Memory B cell (primary cell): Measurements from ENCODE around the gene SNX21.

ENCODE experiments used
- ATAC-seq: fragments of 150-1000 bp; cut with Tn5 transposase; 2 replicates; pipeline ENCODE4 v1.10.0; 2021; ENCODE audit warnings: low read depth, mild to moderate bottlenecking, moderate library complexity
- DNase-seq, 2 donors: peaks; one replicate each; pipeline ENCODE4 v3.0.0; 2022; ENCODE audit warnings: low spot score in 2 of 2
- H3K27ac Mint-ChIP-seq: one replicate; pipeline ENCODE4 v1.8.0; 2022; ENCODE audit warnings: mild to moderate bottlenecking, moderate library complexity, mixed read lengths
- H3K27me3 Mint-ChIP-seq: one replicate; pipeline ENCODE4 v1.8.0; 2022; ENCODE audit warnings: mixed read lengths
- H3K36me3 Mint-ChIP-seq: one replicate; pipeline ENCODE4 v1.8.0; 2022; ENCODE audit warnings: mild to moderate bottlenecking, mixed read lengths
- H3K4me1 Mint-ChIP-seq: one replicate; pipeline ENCODE4 v1.8.0; 2022; ENCODE audit warnings: mixed read lengths
- H3K4me3 Mint-ChIP-seq: one replicate; pipeline ENCODE4 v1.8.0; 2022; ENCODE audit warnings: mild to moderate bottlenecking, moderate library complexity, mixed read lengths
- H3K9me3 Mint-ChIP-seq: one replicate; pipeline ENCODE4 v1.8.0; 2022; ENCODE audit warnings: mixed read lengths

The SNX21 gene

DNA sequence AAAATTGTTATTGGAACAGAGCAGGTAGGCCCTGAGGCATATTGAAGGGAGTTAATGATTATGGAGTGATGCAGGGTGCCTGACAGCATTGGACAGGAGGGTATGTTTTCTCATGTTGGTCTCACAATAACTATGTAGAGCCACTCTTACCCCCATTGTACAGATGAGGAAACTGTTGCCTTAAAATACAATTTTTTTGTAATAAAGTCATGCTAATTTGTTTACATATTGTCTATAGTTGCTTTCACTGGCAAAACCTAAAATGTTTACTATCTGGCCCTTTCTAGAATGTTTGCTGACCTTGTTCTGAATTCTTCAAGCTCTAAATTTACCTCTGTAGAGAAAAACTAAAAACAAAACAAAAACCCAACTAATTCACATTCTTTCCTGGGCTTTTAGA is 17.9 kb downstream of the SNX21 start:
- H3K4me1 Mint-ChIP-seq: peaks cover 2% of the 10 kb centered on the region
- no peaks in the 10 kb centered on the region for H3K27me3 Mint-ChIP-seq
- no peak overlapping the region for H3K4me3 Mint-ChIP-seq
- no peak overlapping the region for H3K27ac Mint-ChIP-seq
- DNase-seq (no peak), ATAC-seq (no peak)
- H3K9me3 Mint-ChIP-seq: no peaks in the 10 kb centered on the region
- H3K36me3 Mint-ChIP-seq: peaks cover 9% of the 10 kb centered on the region

DNA sequence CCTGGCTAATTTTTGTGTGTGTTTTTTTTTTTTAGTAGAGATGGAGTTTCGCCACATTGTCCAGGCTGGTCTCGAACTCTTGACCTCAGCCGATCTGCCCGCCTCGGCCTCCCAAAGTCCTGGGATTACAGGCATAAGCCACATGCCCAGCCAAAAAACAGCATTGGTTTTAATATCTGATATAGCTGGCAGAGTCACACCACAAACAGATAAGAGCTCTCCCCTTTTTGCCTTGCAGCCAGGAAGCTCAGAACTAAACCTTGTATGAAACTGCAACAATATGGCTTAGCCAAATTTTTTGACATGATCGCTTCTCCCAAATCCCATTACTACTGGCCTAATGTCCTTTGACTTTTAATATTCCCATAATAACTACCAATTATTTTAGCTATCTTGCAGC is 18.7 kb downstream of the SNX21 start:
- H3K4me3 Mint-ChIP-seq: no peak overlapping the region
- DNase-seq (no peak), ATAC-seq (no peak)
- peaks cover 9% of the 10 kb centered on the region for H3K36me3 Mint-ChIP-seq
- no peaks in the 10 kb centered on the region for H3K9me3 Mint-ChIP-seq
- no peaks in the 10 kb centered on the region for H3K27me3 Mint-ChIP-seq
- H3K27ac Mint-ChIP-seq: no peak overlapping the region
- H3K4me1 Mint-ChIP-seq: peaks cover 2% of the 10 kb centered on the region

DNA sequence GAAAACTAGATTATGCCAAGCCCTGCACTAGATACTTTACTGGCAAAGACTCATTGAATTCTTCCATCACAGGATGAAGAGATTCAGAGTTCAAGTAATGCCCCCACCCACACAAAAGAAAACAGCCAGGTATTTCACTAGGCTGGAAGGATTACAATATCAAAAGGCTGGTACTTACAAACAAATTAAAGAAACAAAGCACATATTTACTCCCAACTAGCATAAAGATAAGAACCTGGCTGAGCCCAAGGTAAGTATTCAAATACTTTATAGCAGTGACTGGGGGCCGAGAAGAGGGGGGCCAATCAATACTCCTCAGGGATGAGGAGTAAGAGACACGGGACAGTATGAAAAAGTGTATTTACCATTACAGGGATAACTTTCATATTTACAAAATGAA is 19.9 kb downstream of the SNX21 start:
- H3K4me1 Mint-ChIP-seq: peaks cover 8% of the 10 kb centered on the region
- DNase-seq (no peak), ATAC-seq (no peak)
- H3K27ac Mint-ChIP-seq: no peak overlapping the region
- H3K27me3 Mint-ChIP-seq: no peaks in the 10 kb centered on the region
- H3K9me3 Mint-ChIP-seq: no peaks in the 10 kb centered on the region
- peaks cover 8% of the 10 kb centered on the region for H3K36me3 Mint-ChIP-seq
- no peak overlapping the region for H3K4me3 Mint-ChIP-seq

DNA sequence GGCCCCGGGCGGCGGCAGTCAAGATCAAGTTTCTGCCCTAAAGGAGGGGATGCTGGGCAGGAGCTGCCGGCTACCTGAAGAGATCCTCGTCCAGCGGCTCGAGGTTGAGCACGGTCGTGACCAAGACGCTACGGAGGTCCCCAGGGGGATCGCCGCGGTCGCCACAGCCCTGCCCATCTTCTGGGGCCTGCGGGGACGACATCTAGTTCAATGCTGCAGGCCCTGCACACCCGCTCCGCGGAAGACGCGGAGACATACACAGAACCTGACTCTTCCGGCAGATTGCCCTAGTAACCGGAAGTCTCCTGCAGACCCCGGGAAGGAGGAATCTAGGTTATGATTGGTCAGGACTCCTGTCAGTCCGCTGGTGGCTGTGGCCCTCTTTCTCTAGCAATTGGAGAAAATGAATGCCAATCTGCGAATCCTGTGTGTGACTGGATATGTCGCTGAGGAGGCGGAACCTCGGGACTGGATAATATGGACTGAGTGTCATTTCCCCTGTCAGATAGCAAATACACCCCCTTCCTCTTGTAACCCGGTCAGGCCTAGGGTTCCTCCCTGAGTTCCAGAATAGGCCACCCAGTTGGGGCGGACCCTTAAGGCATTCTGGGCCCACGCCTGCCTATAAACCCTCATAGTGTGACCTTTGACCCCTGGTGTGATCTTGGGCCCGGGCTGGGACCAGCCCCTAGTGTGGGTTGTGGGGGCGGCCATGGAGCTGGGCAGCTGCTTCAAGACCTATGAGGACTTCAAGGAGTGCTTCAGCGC is 23.7 kb downstream of the SNX21 start, which contains the start of the genes ACOT8 and ZSWIM3:
Gene ACOT8, minus strand, starts transcription at position 279 of the 768 bp plus-strand sequence. Its CDS starts 77 bp downstream, at position 202.
Gene ZSWIM3, plus strand, starts transcription at position 501 of the 768 bp plus-strand sequence. Its CDS starts 212 bp downstream, at position 713.
- H3K27ac Mint-ChIP-seq: peak within 1 kb of the TSS; percentile 93
- peaks cover 13% of the 10 kb centered on the region for H3K4me1 Mint-ChIP-seq
- DNase-seq: peak; percentile 79 to 96
- H3K4me3 Mint-ChIP-seq: peak within 1 kb of the TSS; percentile 96
- peak; percentile 96 for ATAC-seq
- H3K27me3 Mint-ChIP-seq: no peaks in the 10 kb centered on the region
- H3K36me3 Mint-ChIP-seq: peaks cover 4% of the 10 kb centered on the region
- H3K9me3 Mint-ChIP-seq: no peaks in the 10 kb centered on the region

DNA sequence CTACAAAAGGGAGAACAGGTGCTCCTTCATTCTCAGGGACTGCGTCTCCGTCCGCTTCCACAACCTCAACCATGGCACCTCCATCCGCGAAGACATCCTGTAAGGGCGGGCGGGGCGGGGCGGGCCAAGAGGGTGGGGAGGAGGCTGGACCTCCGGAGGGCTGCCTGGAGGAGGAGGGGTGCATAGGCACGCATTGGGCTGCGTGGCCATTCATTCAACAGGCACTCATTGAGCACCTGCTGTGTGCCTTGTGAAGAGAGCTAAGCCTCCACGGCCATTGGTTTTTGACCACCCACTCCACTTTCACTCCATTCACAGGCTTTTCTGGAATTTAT is 24.2 kb downstream of the SNX21 start:
- H3K4me3 Mint-ChIP-seq: peak overlapping the region; percentile 96
- DNase-seq: no peak
- H3K4me1 Mint-ChIP-seq: peaks cover 13% of the 10 kb centered on the region

DNA sequence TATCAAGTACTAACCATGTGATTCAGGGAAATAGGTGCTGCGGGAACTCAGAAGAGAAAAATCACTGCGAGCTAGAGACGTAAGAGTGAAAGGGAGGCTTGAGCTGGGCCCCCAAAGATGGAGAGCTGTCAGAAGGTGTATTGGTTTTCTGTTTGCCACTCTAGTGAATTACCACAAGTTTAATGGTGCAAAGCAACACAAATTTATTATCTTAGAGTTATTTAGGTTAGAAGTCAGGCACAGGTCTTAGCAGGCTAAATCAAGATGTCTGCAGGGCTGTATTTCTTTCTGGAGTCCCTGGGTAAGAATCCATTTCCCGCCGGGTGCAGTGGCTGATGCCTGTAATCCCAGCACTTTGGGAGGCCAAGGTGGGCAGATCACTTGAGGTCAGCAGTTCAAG is 26.3 kb downstream of the SNX21 start:
- H3K9me3 Mint-ChIP-seq: no peaks in the 10 kb centered on the region
- H3K36me3 Mint-ChIP-seq: peaks cover 3% of the 10 kb centered on the region
- no peak overlapping the region for H3K4me3 Mint-ChIP-seq
- no peak for DNase-seq
- peaks cover 16% of the 10 kb centered on the region for H3K4me1 Mint-ChIP-seq
- H3K27ac Mint-ChIP-seq: no peak overlapping the region
- no peak for ATAC-seq
- no peaks in the 10 kb centered on the region for H3K27me3 Mint-ChIP-seq

More for the DNA sequence above, 24.2 kb downstream of the SNX21 start:
- Mint-ChIP-seq H3K27ac (peak overlapping the region; percentile 93), H3K36me3 (peaks cover 2% of the 10 kb centered on the region), H3K9me3 (no peaks in the 10 kb centered on the region), H3K27me3 (no peaks in the 10 kb centered on the region)
- peak; percentile 9 for ATAC-seq

DNA sequence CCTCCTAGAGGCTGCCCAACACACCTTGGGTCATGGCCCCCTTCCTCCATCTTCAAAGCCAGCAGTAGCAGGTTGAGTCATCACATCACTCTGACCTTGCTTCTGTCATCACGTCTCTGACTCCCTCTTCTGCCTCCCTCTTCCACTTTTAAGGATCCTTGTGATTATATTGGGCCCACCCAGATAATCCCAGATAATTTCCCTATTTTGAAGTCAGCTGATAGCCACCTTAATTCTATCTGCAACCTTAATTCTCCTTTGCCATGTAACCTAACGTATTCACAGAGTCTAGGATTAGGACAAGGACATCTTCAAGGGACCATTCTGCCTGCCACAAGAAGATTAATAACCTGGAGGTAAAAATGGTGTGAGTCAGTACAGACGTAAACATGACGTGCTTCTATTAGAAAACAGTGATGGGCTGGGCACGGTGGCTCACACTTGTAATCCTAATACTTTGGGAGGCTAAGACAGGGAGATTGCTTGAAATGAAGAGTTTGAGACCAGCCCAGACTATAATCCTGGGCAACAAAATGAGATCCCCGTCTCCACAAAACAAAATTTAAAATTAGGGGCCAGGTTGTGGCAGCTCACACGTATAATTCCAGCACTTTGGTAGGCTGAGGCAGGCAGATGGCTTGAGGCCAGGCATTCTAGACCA is 27.1 kb downstream of the SNX21 start:
- no peak overlapping the region for H3K4me3 Mint-ChIP-seq

DNA sequence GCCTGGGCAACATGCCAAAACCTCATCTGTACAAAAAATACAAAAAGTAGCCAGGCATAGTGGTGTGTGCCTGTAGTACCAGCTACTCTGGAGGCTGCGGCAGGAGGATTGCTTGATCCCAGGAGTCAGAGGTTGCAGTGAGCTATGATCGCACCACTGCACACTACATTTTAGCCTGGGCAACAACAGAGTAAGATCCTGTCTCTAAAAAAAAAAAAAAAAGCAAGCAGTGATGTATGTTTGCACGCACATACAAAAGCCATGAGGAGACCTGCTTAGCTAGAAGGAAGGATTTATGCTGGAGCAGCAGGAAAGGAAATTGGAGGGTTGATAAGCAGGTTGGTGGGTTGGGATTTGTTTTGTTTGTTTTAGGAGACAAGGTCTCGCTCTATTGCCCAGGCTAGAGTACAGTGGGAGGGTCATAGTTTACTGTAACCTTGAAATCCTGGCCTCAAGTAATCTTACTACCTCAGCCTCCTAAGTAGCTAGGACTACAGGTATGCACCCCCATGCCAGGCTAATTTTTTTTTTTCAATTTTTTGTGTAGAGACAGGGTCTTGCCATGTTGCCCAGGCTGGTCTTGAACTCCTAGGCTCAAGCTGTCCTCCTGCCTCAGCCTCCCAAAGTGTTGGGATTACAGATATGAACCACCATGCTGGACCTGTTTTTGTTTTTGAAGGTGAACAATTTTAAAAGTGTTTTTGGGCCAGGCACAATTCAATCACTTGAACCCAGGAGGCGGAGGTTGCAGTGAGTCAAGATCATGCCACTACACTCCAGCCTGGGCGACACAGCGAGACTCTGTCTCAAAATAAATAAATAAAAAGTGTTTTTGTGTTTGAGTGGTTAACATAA is 27.8 kb downstream of the SNX21 start:
- Mint-ChIP-seq H3K27me3 (no peaks in the 10 kb centered on the region), H3K9me3 (no peaks in the 10 kb centered on the region)

More for the DNA sequence above, 27.1 kb downstream of the SNX21 start:
- DNase-seq (no peak), ATAC-seq (no peak)
- Mint-ChIP-seq H3K27me3 (no peaks in the 10 kb centered on the region), H3K36me3 (peaks cover 3% of the 10 kb centered on the region), H3K4me1 (peaks cover 16% of the 10 kb centered on the region), H3K27ac (no peak overlapping the region), H3K9me3 (no peaks in the 10 kb centered on the region)

DNA sequence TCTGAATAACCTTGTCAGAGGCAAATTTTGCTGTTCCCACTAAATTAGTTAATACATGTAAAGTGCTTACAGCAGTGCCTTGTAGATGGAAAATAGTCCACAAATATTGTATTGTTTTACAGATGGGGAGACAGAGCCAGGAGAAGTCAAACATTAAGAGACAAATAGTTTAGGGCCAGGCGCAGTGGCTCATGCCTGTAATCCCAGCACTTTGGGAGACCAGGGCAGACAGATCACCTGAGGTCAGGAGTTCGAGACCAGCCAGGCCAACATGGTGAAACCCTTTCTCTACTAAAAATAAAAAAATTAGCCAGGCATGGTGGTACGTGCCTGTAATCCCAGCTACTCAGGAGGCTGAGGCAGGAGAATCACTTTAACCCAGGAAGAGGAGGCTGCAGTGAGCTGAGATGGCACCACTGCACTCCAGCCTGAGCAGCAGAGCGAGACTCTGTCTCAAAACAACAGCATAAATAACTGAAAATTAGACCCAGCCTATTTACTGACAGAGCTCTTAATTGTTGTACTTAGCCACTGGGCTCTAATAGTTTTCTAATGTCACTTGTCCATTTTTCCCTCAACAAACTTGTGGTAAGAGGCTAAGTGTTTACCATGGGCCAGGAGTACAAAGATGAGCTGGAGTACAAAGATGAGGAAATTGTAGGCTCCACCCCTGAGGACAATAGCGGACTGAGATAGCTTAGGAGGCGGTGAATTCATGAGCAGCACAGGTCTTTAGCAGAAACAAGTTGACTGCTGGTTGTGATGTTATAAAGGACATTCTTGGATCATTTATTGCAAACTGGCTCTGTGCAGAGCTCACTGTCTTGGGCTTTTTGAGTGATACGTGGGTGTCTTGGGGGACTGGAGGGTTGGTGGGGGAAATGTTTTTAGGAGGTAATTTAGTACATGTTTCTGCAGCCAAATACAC is 30.2 kb downstream of the SNX21 start:
- peaks cover 10% of the 10 kb centered on the region for H3K4me1 Mint-ChIP-seq
- DNase-seq (no peak), ATAC-seq (no peak)
- no peak overlapping the region for H3K27ac Mint-ChIP-seq
- H3K4me3 Mint-ChIP-seq: no peak overlapping the region
- H3K9me3 Mint-ChIP-seq: no peaks in the 10 kb centered on the region
- H3K36me3 Mint-ChIP-seq: peaks cover 3% of the 10 kb centered on the region
- H3K27me3 Mint-ChIP-seq: no peaks in the 10 kb centered on the region

More for the DNA sequence above, 27.8 kb downstream of the SNX21 start:
- peaks cover 3% of the 10 kb centered on the region for H3K36me3 Mint-ChIP-seq
- H3K4me3 Mint-ChIP-seq: no peak overlapping the region
- H3K4me1 Mint-ChIP-seq: peaks cover 16% of the 10 kb centered on the region
- DNase-seq (no peak), ATAC-seq (no peak)
- H3K27ac Mint-ChIP-seq: no peak overlapping the region

DNA sequence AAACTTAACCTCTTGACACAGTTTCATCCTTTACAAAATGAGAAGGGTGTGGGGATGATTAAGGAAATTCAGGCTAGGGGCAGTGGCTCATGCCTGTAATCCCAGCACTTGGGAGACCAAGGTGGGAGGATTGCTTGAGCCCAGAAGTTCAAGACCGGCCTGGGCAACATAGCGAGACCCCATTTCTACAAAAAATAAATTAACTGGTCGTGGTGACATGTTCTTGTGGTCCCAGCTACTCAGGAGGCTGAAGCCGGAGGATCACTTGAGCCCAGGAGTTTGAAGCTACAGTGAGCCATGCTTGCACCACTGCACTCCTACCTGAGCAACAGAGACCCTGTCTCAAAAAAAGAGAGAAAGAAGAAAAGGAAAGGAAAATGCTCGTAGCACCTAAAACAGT is 32.9 kb downstream of the SNX21 start:
- H3K4me3 Mint-ChIP-seq: no peak overlapping the region
- no peak for DNase-seq
- peaks cover 5% of the 10 kb centered on the region for H3K4me1 Mint-ChIP-seq
- peaks cover 3% of the 10 kb centered on the region for H3K36me3 Mint-ChIP-seq
- ATAC-seq: no peak
- no peak overlapping the region for H3K27ac Mint-ChIP-seq
- no peaks in the 10 kb centered on the region for H3K27me3 Mint-ChIP-seq
- no peaks in the 10 kb centered on the region for H3K9me3 Mint-ChIP-seq

DNA sequence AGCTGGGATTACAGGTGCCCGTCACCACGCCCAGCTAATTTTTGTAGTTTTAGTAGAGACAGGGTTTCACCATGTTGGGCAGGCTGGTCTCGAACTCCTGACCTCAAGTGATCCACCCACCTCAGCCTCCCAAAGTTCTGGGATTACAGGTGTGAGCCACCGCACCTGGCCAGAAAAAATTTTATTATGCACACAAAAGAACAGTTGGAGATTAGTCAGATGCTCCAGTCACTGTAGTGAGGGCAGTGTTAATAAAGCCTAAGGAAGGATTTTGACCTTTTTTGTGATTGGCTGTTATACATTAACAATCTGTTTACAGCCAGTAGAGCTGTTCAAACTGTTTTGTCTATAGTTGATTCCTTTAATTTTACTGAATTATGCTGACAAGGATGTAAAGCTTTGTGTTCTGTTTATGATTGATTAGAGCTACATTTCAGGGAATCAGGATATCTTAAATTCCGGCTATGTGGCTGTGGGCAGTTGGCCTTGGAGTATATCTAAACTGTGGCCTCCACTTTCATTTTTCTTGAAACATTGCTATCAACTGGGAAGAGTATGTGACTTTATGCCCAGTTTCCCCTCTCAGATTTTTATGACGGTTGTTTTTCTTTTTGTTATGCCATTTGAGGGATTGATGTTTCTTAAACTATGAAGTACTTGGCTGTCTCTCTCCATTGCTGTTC is 33.7 kb downstream of the SNX21 start:
- Mint-ChIP-seq H3K27me3 (no peaks in the 10 kb centered on the region), H3K9me3 (no peaks in the 10 kb centered on the region), H3K4me1 (peaks cover 6% of the 10 kb centered on the region), H3K4me3 (no peak overlapping the region), H3K36me3 (peaks cover 4% of the 10 kb centered on the region), H3K27ac (no peak overlapping the region)
- ATAC-seq (no peak), DNase-seq (no peak)

DNA sequence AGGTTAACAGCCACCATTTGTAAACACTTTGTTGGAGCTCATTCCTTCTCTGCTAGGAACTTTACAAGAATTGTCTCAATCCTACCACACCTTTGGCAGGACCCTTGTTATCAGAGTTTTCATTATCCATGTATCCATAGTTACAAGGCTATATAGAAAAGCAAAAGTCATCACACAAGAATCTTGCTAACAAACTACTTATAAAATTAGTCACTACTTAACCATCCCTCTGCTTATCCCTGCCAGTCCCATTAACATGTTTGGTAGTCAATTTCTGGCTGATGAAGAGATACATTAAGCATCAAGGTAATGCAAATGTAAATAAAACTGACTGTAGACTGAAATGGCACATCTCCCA is 34.2 kb downstream of the SNX21 start:
- H3K36me3 Mint-ChIP-seq: peaks cover 6% of the 10 kb centered on the region

DNA sequence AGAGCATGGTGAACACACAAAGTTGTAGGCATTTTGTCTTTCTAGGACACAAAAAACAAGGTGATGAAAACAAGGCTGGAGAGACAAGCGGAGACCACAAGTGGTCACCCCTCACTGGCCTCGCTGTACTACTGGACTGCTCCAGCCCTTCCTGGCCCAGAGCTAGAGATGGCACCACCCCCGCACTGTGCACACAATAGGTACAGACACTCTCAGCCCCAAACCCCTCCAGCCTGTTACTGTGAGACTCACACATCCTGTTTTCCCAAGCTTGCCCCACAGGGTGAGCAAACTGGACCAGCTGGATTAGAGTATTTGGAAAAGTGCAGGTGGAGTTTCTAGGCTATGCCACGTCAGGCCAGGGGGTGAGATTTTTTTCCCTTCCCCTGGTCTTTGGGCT is 39.0 kb downstream of the SNX21 start:
- H3K27ac Mint-ChIP-seq: no peak overlapping the region
- peaks cover 6% of the 10 kb centered on the region for H3K36me3 Mint-ChIP-seq
- no peak overlapping the region for H3K4me3 Mint-ChIP-seq
- H3K27me3 Mint-ChIP-seq: no peaks in the 10 kb centered on the region
- no peak for ATAC-seq
- H3K4me1 Mint-ChIP-seq: peaks cover 2% of the 10 kb centered on the region
- H3K9me3 Mint-ChIP-seq: no peaks in the 10 kb centered on the region
- no peak for DNase-seq

More for the DNA sequence above, 34.2 kb downstream of the SNX21 start:
- H3K9me3 Mint-ChIP-seq: no peaks in the 10 kb centered on the region
- ATAC-seq (no peak), DNase-seq (no peak)
- H3K27ac Mint-ChIP-seq: no peak overlapping the region
- H3K27me3 Mint-ChIP-seq: no peaks in the 10 kb centered on the region
- H3K4me3 Mint-ChIP-seq: no peak overlapping the region
- H3K4me1 Mint-ChIP-seq: peaks cover 7% of the 10 kb centered on the region
